ENCODE results near the gene SMIM8. TPM values are rescaled to one million over a fixed set of nuclear protein-coding genes. Genes with fewer than 3 reads are reported as not detected.
"Not testable (repeated sequence)": the region's sequence is repeated elsewhere in the genome, so short reads cannot be mapped to it uniquely, and the experiment has no call there.

SMIM8 gene
- total and polyA plus RNA-seq, 4 donors, result 2.3 to 6.1 (median 5.2) TPM

DNA sequence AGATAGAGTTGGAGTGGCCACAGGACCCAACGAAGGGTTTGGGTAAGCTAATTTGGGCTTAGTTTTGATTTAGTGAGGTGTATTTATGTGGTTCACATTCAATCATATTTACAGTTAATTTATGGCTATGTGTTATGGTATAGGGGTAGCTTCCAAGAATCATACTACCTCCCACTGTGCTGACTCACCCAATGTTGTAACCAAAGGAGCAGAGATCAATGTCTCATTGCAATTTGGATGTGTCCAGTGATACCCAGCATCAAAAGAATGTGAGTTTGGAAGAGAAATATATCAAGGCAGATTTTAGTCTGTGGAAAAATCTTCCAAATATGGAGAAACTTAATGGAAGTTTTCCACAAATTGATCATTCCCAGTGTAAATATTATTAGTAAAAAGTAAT lies 25.3 kb upstream of the SMIM8 start:
- 73% methylated on average over 1 of the region's 1 CpG for whole genome bisulfite sequencing
- H3K27ac ChIP-seq (ENCODE audit: low read depth in 1 of 2, low read length in 2 of 2), result no peak overlapping the region
- TF ChIP-seq EGR1 (IDR thresholded peaks at IDR 0.05; ENCODE audit: low read depth in 2 of 2) (no peak), SP1 (IDR thresholded peaks at IDR 0.05) (no peak), GABPA (IDR thresholded peaks at IDR 0.05 in 1 of 2, conservative IDR thresholded peaks at IDR 0.05 in 1 of 2) (no peak), FOXA2 (IDR thresholded peaks at IDR 0.05) (no peak), FOXA1 (IDR thresholded peaks at IDR 0.05) (no peak), YY1 (IDR thresholded peaks at IDR 0.05) (no peak), RXRA (IDR thresholded peaks at IDR 0.05) (no peak), JUND (IDR thresholded peaks at IDR 0.05) (no peak), TAF1 (conservative IDR thresholded peaks at IDR 0.05) (no peak), NR2F2 (IDR thresholded peaks at IDR 0.05) (no peak), HNF4A (conservative IDR thresholded peaks at IDR 0.05) (no peak), HNF4G (IDR thresholded peaks at IDR 0.05) (no peak), RAD21 (IDR thresholded peaks at IDR 0.05) (no peak)
- TF ChIP-seq, protein P1, sequence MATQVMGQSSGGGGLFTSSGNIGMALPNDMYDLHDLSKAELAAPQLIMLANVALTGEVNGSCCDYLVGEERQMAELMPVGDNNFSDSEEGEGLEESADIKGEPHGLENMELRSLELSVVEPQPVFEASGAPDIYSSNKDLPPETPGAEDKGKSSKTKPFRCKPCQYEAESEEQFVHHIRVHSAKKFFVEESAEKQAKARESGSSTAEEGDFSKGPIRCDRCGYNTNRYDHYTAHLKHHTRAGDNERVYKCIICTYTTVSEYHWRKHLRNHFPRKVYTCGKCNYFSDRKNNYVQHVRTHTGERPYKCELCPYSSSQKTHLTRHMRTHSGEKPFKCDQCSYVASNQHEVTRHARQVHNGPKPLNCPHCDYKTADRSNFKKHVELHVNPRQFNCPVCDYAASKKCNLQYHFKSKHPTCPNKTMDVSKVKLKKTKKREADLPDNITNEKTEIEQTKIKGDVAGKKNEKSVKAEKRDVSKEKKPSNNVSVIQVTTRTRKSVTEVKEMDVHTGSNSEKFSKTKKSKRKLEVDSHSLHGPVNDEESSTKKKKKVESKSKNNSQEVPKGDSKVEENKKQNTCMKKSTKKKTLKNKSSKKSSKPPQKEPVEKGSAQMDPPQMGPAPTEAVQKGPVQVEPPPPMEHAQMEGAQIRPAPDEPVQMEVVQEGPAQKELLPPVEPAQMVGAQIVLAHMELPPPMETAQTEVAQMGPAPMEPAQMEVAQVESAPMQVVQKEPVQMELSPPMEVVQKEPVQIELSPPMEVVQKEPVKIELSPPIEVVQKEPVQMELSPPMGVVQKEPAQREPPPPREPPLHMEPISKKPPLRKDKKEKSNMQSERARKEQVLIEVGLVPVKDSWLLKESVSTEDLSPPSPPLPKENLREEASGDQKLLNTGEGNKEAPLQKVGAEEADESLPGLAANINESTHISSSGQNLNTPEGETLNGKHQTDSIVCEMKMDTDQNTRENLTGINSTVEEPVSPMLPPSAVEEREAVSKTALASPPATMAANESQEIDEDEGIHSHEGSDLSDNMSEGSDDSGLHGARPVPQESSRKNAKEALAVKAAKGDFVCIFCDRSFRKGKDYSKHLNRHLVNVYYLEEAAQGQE (IDR thresholded peaks at IDR 0.05), result no peak
- TF ChIP-seq, protein P2, sequence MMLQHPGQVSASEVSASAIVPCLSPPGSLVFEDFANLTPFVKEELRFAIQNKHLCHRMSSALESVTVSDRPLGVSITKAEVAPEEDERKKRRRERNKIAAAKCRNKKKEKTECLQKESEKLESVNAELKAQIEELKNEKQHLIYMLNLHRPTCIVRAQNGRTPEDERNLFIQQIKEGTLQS (IDR thresholded peaks at IDR 0.05), result no peak
- TF ChIP-seq, protein P3, sequence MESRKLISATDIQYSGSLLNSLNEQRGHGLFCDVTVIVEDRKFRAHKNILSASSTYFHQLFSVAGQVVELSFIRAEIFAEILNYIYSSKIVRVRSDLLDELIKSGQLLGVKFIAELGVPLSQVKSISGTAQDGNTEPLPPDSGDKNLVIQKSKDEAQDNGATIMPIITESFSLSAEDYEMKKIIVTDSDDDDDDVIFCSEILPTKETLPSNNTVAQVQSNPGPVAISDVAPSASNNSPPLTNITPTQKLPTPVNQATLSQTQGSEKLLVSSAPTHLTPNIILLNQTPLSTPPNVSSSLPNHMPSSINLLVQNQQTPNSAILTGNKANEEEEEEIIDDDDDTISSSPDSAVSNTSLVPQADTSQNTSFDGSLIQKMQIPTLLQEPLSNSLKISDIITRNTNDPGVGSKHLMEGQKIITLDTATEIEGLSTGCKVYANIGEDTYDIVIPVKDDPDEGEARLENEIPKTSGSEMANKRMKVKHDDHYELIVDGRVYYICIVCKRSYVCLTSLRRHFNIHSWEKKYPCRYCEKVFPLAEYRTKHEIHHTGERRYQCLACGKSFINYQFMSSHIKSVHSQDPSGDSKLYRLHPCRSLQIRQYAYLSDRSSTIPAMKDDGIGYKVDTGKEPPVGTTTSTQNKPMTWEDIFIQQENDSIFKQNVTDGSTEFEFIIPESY (IDR thresholded peaks at IDR 0.05), result no peak
- TF ChIP-seq, protein P4, sequence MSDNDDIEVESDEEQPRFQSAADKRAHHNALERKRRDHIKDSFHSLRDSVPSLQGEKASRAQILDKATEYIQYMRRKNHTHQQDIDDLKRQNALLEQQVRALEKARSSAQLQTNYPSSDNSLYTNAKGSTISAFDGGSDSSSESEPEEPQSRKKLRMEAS (IDR thresholded peaks at IDR 0.05), result no peak
- TF ChIP-seq, protein P5, sequence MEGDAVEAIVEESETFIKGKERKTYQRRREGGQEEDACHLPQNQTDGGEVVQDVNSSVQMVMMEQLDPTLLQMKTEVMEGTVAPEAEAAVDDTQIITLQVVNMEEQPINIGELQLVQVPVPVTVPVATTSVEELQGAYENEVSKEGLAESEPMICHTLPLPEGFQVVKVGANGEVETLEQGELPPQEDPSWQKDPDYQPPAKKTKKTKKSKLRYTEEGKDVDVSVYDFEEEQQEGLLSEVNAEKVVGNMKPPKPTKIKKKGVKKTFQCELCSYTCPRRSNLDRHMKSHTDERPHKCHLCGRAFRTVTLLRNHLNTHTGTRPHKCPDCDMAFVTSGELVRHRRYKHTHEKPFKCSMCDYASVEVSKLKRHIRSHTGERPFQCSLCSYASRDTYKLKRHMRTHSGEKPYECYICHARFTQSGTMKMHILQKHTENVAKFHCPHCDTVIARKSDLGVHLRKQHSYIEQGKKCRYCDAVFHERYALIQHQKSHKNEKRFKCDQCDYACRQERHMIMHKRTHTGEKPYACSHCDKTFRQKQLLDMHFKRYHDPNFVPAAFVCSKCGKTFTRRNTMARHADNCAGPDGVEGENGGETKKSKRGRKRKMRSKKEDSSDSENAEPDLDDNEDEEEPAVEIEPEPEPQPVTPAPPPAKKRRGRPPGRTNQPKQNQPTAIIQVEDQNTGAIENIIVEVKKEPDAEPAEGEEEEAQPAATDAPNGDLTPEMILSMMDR (IDR thresholded peaks at IDR 0.05; ENCODE audit: low read depth, low read length, missing input control), result no peak
- peaks cover 0 to 2% (median 0%) of the 10 kb centered on the region in 4 donors for H3K27me3 ChIP-seq (ENCODE audit: control insufficient read depth in 4 of 4, insufficient read depth in 4 of 4, low read length in 3 of 4)
- no peak overlapping the region for H3K9ac ChIP-seq (ENCODE audit: low read depth in 1 of 2, low read length in 2 of 2)
- no peak overlapping the region for H3K4me3 ChIP-seq (ENCODE audit: low read depth in 1 of 3, low read length in 3 of 3)
- H3K36me3 ChIP-seq (ENCODE audit: control insufficient read depth in 4 of 4, insufficient read depth in 3 of 4, low read depth in 1 of 4, low read length in 3 of 4), result no peaks in the 10 kb centered on the region
- no peak for DNase-seq (ENCODE audit: low spot score)
- H3K9me3 ChIP-seq (ENCODE audit: control insufficient read depth in 4 of 4, low read length in 3 of 4), result peaks cover 0 to 1% (median 0%) of the 10 kb centered on the region in 4 donors
- H3K4me1 ChIP-seq (ENCODE audit: control insufficient read depth in 4 of 4, insufficient read depth in 4 of 4, low read length in 3 of 4), result no peaks in the 10 kb centered on the region

DNA sequence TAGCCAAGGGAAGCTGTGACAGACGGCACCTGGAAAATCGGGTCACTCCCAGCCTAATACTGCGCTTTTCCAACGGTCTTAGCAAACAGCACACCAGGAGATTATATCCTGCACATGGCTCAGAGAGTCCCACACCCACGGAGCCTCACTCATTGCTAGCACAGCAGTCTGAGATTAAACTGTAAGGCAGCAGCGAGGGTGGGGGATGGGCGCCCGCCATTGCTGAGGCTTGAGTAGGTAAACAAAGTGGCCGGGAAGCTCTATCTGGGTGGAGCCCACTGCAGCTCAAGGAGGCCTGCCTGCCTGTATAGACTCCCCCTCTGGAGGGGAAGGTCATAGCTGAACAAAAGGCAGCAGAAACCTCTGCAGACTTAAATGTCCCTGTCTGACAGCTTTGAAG lies 21.1 kb upstream of the SMIM8 start:
- not testable (repeated sequence) for H3K4me3 ChIP-seq (ENCODE audit: low read depth in 1 of 3, low read length in 3 of 3); H3K27ac ChIP-seq (ENCODE audit: low read depth in 1 of 2, low read length in 2 of 2); DNase-seq (ENCODE audit: low spot score); H3K36me3 ChIP-seq (ENCODE audit: control insufficient read depth in 4 of 4, insufficient read depth in 3 of 4, low read depth in 1 of 4, low read length in 3 of 4); H3K4me1 ChIP-seq (ENCODE audit: control insufficient read depth in 4 of 4, insufficient read depth in 4 of 4, low read length in 3 of 4); H3K27me3 ChIP-seq (ENCODE audit: control insufficient read depth in 4 of 4, insufficient read depth in 4 of 4, low read length in 3 of 4); H3K9me3 ChIP-seq (ENCODE audit: control insufficient read depth in 4 of 4, low read length in 3 of 4); H3K9ac ChIP-seq (ENCODE audit: low read depth in 1 of 2, low read length in 2 of 2)
- WGBS, result 84% methylated on average over 9 of the region's 9 CpGs

Measured in liver (tissue), 9 donors.